GM18951 (cell line): ENCODE results near the gene ARRDC1.
"Not testable (repeated sequence)": the region's sequence is repeated elsewhere in the genome, so short reads cannot be mapped to it uniquely, and the experiment has no call there.

Experiments
- POLR2A ChIP-seq: IDR thresholded peaks from 4 replicates; pipeline ENCODE4 v1.6.1; 2011; ENCODE audit warnings: mild to moderate bottlenecking; ENCODE audit not compliant: insufficient read length, insufficient read depth; ENCODE audit errors: extremely low read depth
- in situ Hi-C: fragments of 300-500 bp; cut with MboI; formaldehyde crosslinking; loops from one replicate; pipeline ENCODE4 v1.12.0; 2022; ENCODE audit warnings: low sequenced_read_pairs, mixed read lengths, inconsistent platforms; ENCODE audit not compliant: unreplicated experiment

ARRDC1 gene

DNA sequence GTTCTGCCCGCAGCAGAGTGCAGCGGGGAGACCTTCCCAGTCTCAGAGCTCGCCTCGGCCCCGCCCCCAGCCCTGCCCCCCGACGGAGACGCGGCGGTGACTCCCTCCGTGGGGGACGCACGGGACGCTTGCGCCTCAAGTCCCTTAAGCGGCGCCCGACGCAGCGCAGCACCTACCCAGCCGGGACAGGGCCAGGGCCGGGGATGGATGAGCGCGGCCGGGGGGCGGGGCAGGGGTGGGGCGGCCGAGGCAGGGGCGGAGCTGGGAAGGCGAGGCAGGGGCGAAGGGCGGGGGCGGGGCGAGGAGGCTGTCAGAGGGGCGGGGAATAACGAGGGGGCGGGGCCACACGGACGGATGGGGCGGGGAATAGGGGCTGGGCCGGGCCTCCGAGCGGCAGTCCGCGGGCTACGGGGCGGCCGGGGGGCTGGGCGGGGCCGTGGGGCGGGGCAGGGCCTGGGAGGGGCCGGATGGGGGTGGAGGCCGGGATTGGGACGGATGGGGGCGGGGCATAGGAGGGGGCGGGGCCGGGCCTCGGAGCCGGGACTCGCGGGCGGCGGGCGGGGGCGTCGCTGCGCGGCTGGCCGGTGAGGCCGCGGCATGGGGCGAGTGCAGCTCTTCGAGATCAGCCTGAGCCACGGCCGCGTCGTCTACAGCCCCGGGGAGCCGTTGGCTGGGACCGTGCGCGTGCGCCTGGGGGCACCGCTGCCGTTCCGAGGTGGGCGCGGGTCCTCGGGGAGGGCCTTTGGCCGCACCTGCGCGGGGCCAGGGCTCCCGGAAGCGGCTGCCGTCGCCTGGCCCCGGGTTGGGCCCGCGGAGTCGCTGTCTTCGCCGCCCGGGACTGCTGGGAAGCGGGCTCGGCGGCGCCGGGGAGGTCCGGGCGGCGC lies at the start of gene ARRDC1:
Gene ARRDC1, plus strand, starts transcription at position 566 of the 884 bp plus-strand sequence. Its CDS starts 32 bp downstream, at position 598.
- in situ Hi-C loops, result no loop called here

DNA sequence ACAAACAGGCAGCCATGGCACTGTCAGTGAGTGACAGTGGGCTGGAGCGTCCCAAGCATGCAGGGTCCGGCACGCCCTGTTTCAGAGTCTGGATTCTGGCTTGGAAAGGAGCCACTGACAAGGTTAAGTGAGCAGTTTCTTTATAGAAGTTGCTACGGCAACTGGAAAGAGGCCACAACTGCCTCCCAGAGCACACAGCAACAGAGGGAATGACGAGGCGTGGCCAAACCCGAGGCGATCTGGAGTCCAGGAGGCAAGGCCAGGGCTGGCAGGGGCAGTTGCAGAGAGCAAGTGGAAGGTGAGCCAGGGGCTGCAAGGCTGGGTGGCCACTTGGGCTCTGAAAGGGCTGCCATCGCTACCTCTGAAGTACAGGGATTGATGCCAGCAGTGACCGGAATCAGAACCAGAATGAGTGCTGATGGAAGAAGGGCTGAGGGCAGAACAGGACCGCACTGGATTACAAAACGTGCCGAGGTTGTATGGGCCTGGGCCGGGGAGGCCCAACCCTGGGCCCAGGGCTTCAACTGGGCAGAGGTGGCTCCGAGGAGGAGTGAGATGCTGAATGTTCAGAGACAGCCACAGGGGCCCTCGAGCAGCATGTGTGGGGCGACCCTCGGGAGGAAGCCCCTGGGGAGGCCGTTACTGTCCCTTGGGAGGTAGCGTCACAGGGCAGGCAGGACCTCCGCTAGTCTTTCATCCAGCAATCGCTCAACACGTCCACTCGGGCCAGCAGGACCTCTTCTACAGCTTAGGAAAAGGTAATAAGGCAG lies 49.2 kb upstream of the ARRDC1 start:
- no peak for TF ChIP-seq POLR2A
- in situ Hi-C loops, result no loop called here

More for the DNA sequence above, at the start of gene ARRDC1:
- TF ChIP-seq POLR2A, result peak; percentile 77

GRCh38 chr9:137558127-137558526 lies 47.4 kb upstream of the ARRDC1 start:
- in situ Hi-C loops, result no loop called here
- TF ChIP-seq POLR2A, result no peak

GRCh38 chr9:137564134-137564533 lies 41.4 kb upstream of the ARRDC1 start:
- in situ Hi-C loops, result no loop called here
- no peak for TF ChIP-seq POLR2A

- in situ Hi-C loops, result no loop called here
- no peak for TF ChIP-seq POLR2A
These were observed 40.6 kb upstream of the ARRDC1 start for GRCh38 chr9:137564817-137565411.

- in situ Hi-C loops, result not testable (repeated sequence)
These were observed 37.0 kb upstream of the ARRDC1 start for GRCh38 chr9:137568445-137568844.

- in situ Hi-C loops, result no loop called here
These were observed 35.8 kb upstream of the ARRDC1 start for GRCh38 chr9:137569609-137570203.

DNA sequence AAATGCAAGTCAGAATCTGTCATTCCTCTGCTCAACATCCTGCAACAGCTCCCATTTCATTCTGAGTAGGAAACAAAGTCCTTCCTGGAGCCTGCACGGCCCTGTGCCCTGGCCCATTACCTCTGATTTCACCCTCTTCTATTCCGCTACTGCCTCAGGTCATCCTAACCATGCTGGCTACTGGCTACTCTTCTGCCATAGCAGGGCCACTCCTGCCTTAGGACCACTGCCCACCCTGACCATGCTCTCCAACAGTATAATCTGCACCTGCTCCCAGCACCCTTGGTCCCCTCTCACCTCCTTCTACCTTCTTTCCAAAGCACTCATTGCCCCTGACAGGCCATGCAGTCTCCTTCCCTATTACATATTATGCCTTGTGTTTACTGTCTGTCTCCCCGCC lies 34.9 kb upstream of the ARRDC1 start:
- in situ Hi-C loops, result no loop called here
- no peak for TF ChIP-seq POLR2A

More at GRCh38 chr9:137569609-137570203, 35.8 kb upstream of the ARRDC1 start:
- no peak for TF ChIP-seq POLR2A

DNA sequence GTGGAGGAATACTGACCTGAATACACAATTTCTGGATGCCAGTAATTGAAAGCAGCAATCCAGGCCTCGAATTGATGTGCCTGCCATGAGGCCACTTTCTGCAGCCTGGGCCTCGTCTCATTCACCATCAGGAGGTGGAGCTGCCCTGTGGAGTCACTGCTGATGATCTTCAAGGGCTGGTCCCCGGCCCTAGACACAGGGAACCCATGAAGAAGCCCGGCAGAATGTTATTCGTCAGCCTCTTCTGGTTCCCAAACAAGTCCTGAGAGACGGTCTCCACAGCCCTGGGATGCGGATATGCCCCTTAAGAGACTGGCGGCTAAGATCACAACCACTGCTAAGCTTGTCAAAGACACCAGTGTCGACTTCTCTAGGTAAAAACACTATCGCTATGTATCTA lies 31.3 kb upstream of the ARRDC1 start:
- TF ChIP-seq POLR2A, result no peak
- in situ Hi-C loops, result no loop called here

DNA sequence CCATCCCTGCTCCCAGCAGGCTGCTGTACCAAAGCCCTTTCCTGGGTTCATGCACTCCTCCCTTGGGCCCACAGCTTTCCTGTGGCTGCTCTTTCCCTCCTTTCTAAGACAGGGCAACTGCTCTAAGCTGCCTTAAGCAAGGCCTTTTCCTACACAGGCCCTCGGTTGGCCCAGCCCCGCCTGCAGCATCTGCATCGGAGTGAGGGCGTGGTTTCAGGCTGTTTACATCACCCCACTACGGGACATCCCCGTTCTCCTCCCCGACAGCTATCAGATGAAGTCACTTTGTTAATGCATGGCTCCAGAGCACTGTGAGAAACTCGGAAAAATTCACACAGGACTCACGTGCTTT lies 30.1 kb upstream of the ARRDC1 start:
- in situ Hi-C loops, result no loop called here
- TF ChIP-seq POLR2A, result no peak

- in situ Hi-C loops, result no loop called here
- no peak for TF ChIP-seq POLR2A
These were observed 29.6 kb upstream of the ARRDC1 start for GRCh38 chr9:137575716-137576411.

GRCh38 chr9:137578518-137579258 lies 26.8 kb upstream of the ARRDC1 start, which contains the start of gene DPH7:
Gene DPH7 (minus strand): TSS chr9:137578925. CDS start chr9:137578777, 148 bp downstream.
- in situ Hi-C loops, result no loop called here
- TF ChIP-seq POLR2A, result peak; percentile 91
